Measurements from ENCODE around the gene IGHMBP2. TPM values are rescaled to one million over a fixed set of nuclear protein-coding genes. Genes with fewer than 3 reads are reported as not detected.

The IGHMBP2 gene
- total and polyA plus RNA-seq, 9 of the 15 experiments (the other 6 are each of a cell fraction or from before 2014, with no cell fraction given), result 1.6 to 24.8 (median 14.5) TPM

DNA sequence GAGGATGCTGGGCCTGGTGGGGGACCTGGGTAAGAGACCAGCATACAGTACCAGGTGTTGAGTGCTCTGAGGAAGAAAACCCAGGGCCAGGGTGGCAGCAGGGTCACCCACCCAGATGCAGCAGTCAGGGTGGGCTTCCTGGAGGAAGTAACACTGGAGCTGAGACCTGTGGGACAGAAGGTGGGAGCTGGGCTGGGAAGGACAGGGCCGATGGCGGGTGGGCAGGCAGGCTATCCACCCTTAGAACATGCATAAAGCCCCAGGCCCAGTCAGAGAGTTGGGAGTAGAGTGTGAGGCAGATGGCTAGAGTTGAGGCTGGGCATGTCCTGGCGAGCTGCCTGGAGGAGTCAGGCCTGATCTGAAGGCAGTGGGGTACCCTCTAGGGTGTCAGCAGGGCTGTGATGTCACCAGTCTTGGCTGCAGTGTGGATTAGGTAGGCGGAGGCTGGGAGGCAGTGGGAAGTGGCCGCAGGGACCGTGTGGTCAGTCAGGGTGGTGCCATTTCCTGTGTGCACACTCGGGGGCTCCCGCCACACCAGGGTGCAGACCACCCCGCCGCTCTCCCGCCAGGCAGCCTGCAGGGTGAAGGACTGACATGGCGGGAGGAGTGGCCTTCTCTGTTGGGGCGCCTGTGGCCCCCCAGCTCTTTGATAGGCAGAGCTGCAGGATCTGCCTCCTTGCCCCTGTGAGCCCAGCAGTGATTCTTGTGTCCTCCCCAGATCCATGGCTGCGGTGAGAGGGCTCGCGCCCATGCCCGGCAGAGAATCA lies 35.3 kb downstream of the IGHMBP2 start:
- in situ Hi-C loops (cut with MboI), result no loop called here
- 84% methylated on average over 14 of the region's 17 CpGs for WGBS (ENCODE audit: insufficient coverage, low coverage, missing lambda C conversion rate)

More for the DNA sequence above, 35.3 kb downstream of the IGHMBP2 start:
- Histone ChIP-seq H3K27ac (ENCODE audit: extremely low read depth, low read depth, low read length) (no peak overlapping the region), H3K4me2 (ENCODE audit: insufficient read depth, low read length) (no peak overlapping the region), H3K4me1 (replicated peaks in 1 of 2; ENCODE audit: control insufficient read depth in 2 of 2, insufficient read depth in 2 of 2, low read length in 2 of 2) (peaks cover 0 to 6% of the 10 kb centered on the region in 2 experiments; a peak in 1 of 5 replicates), H3K9me3 (replicated peaks; ENCODE audit: control insufficient read depth, insufficient read depth, low read depth, low read length) (no peaks in the 10 kb centered on the region), H3K9me1 (ENCODE audit: control insufficient read depth, insufficient read depth, low read length) (no peaks in the 10 kb centered on the region), H3K36me3 (ENCODE audit: control insufficient read depth, insufficient read depth, low read length) (peaks cover 59% of the 10 kb centered on the region; the same call in 2 of the 3 replicates), H4K20me1 (replicated peaks; ENCODE audit: control insufficient read depth, insufficient read depth, low read length) (0 out of 2 replicates have a peak, but pooled peaks cover 2% of the 10 kb centered on the region), H3K27me3 (ENCODE audit: control insufficient read depth in 2 of 2, insufficient read depth in 2 of 2, low read length in 2 of 2) (no peaks in the 10 kb centered on the region), H3K79me2 (ENCODE audit: control insufficient read depth, insufficient read depth, low read length) (no peaks in the 10 kb centered on the region), H2AFZ (ENCODE audit: low read depth, low read length) (no peak overlapping the region), H3K9ac (ENCODE audit: insufficient read depth in 1 of 2, low read depth in 2 of 2, low read length in 2 of 2) (no peak overlapping the region), H3K4me3 (no peak overlapping the region)
- intact Hi-C loops (cut with micrococcal nuclease), result no loop called here
- BruUV-seq (replicated peaks), result no TSS peak
- no peak for FAIRE-seq
- ChIA-PET CTCF (ENCODE audit: low intra/inter-chr PET ratio) (no interaction called here), POLR2A (interaction anchor here (0.6 kb wide), 1 partner anchor 11 kb away, joined by 3 read pairs; no protein-coding TSS in a partner anchor)
- peak; percentile 93 for TF ChIP-seq ZFP36 (IDR thresholded peaks at IDR 0.05; ENCODE audit: low read depth, low read length, partially characterized antibody)
- no peak for TF ChIP-seq ARID3B (CRISPR knock-in tag; IDR thresholded peaks at IDR 0.05; ENCODE audit: borderline replicate concordance)
- TF ChIP-seq MBD1 (CRISPR knock-in tag; IDR thresholded peaks at IDR 0.05), result no peak
- 0 out of 2 replicates have a peak, but pooled peaks have one; percentile 1 for TF ChIP-seq ZBTB33 (CRISPR knock-in tag; IDR thresholded peaks at IDR 0.05)
- TF ChIP-seq, protein P1, sequence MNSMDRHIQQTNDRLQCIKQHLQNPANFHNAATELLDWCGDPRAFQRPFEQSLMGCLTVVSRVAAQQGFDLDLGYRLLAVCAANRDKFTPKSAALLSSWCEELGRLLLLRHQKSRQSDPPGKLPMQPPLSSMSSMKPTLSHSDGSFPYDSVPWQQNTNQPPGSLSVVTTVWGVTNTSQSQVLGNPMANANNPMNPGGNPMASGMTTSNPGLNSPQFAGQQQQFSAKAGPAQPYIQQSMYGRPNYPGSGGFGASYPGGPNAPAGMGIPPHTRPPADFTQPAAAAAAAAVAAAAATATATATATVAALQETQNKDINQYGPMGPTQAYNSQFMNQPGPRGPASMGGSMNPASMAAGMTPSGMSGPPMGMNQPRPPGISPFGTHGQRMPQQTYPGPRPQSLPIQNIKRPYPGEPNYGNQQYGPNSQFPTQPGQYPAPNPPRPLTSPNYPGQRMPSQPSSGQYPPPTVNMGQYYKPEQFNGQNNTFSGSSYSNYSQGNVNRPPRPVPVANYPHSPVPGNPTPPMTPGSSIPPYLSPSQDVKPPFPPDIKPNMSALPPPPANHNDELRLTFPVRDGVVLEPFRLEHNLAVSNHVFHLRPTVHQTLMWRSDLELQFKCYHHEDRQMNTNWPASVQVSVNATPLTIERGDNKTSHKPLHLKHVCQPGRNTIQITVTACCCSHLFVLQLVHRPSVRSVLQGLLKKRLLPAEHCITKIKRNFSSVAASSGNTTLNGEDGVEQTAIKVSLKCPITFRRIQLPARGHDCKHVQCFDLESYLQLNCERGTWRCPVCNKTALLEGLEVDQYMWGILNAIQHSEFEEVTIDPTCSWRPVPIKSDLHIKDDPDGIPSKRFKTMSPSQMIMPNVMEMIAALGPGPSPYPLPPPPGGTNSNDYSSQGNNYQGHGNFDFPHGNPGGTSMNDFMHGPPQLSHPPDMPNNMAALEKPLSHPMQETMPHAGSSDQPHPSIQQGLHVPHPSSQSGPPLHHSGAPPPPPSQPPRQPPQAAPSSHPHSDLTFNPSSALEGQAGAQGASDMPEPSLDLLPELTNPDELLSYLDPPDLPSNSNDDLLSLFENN (IDR thresholded peaks at IDR 0.05; ENCODE audit: low read depth in 2 of 2, low read length in 2 of 2), result no peak
- DNase-seq (ENCODE audit: extremely low read depth in 1 of 4, low spot score in 3 of 4), result no peak
- no peak for ATAC-seq
